ENCODE measurements around the gene FOXN3. TPM values are rescaled to one million over a fixed set of nuclear protein-coding genes. Genes with fewer than 3 reads are reported as not detected.
"Not testable (repeated sequence)": the region's sequence is repeated elsewhere in the genome, so short reads cannot be mapped to it uniquely, and the experiment has no call there.

The FOXN3 gene
- polyA plus RNA-seq, 3 donors = 38.7 to 57.4 (median 42.0) TPM

- Histone ChIP-seq H3K27me3 (ENCODE audit: control insufficient read depth in 2 of 2, insufficient read depth in 2 of 2, low read length in 2 of 2) (no peaks in the 10 kb centered on the region), H3K4me1 (ENCODE audit: control insufficient read depth in 1 of 2, insufficient read depth in 2 of 2, low read length in 2 of 2) (no peaks in the 10 kb centered on the region), H3K4me2 (replicated peaks; ENCODE audit: extremely low read depth, low read length, poor library complexity, severe bottlenecking) (no peak overlapping the region), H3K79me2 (ENCODE audit: insufficient read depth, low read length) (peaks cover 60% of the 10 kb centered on the region), H3K9me3 (replicated peaks in 1 of 2; ENCODE audit: control insufficient read depth in 1 of 2, insufficient read depth in 1 of 2, low read length in 2 of 2) (no peaks in the 10 kb centered on the region), H2AFZ (ENCODE audit: insufficient read depth, low read depth, low read length, poor library complexity, severe bottlenecking) (no peak overlapping the region), H3K4me3 (replicated peaks in 1 of 3; ENCODE audit: low read depth in 2 of 3, low read length in 3 of 3) (no peak overlapping the region), H4K20me1 (ENCODE audit: insufficient read depth, low read length) (peaks cover 86% of the 10 kb centered on the region), H3K36me3 (replicated peaks in 1 of 2; ENCODE audit: control insufficient read depth in 1 of 2, insufficient read depth in 2 of 2, low read length in 2 of 2) (peaks cover 6 to 38% of the 10 kb centered on the region in 2 donors), H3K9ac (ENCODE audit: insufficient read depth, low read length, poor library complexity, severe bottlenecking) (no peak overlapping the region), H3K27ac (ENCODE audit: low read depth in 1 of 2, low read length in 2 of 2) (no peak overlapping the region)
- Mint-ChIP-seq H3K36me3 (peaks cover 50 to 66% of the 10 kb centered on the region in 2 donors), H3K27ac (peak overlapping the region in 2 of 7 donors; percentile 45 to 54), H3K27me3 (ENCODE audit: low read depth in 3 of 3) (peaks cover 0 to 2% (median 0%) of the 10 kb centered on the region in 3 donors), H3K9me3 (peaks cover 0 to 2% (median 0%) of the 10 kb centered on the region in 7 donors), H3K4me1 (peaks cover 18% of the 10 kb centered on the region), H3K4me3 (no peak overlapping the region)
- WGBS (ENCODE audit: insufficient coverage) = no CpG with 5 or more reads among the region's 6 CpGs
- no peak for DNase-seq
- TF ChIP-seq CTCF (IDR thresholded peaks at IDR 0.05) = no peak
- intact Hi-C loops (cut with micrococcal nuclease) = no loop called here
Observed at GRCh38 chr14:89296281-89296745, 120.7 kb downstream of the FOXN3 start.

GRCh38 chr14:89294872-89295271 is 122.2 kb downstream of the FOXN3 start:
- peaks cover 0 to 2% (median 0%) of the 10 kb centered on the region in 7 donors for H3K9me3 Mint-ChIP-seq
- no peak overlapping the region for H2AFZ ChIP-seq (ENCODE audit: insufficient read depth, low read depth, low read length, poor library complexity, severe bottlenecking)
- no peak for TF ChIP-seq CTCF (IDR thresholded peaks at IDR 0.05)
- H3K27ac Mint-ChIP-seq = peak overlapping the region in 2 of 7 donors; percentile 2 to 43
- H3K36me3 ChIP-seq (replicated peaks in 1 of 2; ENCODE audit: control insufficient read depth in 1 of 2, insufficient read depth in 2 of 2, low read length in 2 of 2) = peaks cover 8 to 52% of the 10 kb centered on the region in 2 donors
- WGBS (ENCODE audit: insufficient coverage) = 96% methylated on average over 6 of the region's 6 CpGs
- H3K9ac ChIP-seq (ENCODE audit: insufficient read depth, low read length, poor library complexity, severe bottlenecking) = no peak overlapping the region
- no peak for DNase-seq
- intact Hi-C loops (cut with micrococcal nuclease) = no loop called here
- no peaks in the 10 kb centered on the region for H3K4me1 ChIP-seq (ENCODE audit: control insufficient read depth in 1 of 2, insufficient read depth in 2 of 2, low read length in 2 of 2)
- peaks cover 18% of the 10 kb centered on the region for H3K4me1 Mint-ChIP-seq
- H3K79me2 ChIP-seq (ENCODE audit: insufficient read depth, low read length) = peaks cover 51% of the 10 kb centered on the region
- H3K4me3 Mint-ChIP-seq = no peak overlapping the region
- H3K27me3 Mint-ChIP-seq (ENCODE audit: low read depth in 3 of 3) = peaks cover 0 to 2% (median 0%) of the 10 kb centered on the region in 3 donors
- no peak overlapping the region for H3K27ac ChIP-seq (ENCODE audit: low read depth in 1 of 2, low read length in 2 of 2)
- peaks cover 55 to 68% of the 10 kb centered on the region in 2 donors for H3K36me3 Mint-ChIP-seq
- H3K9me3 ChIP-seq (replicated peaks in 1 of 2; ENCODE audit: control insufficient read depth in 1 of 2, insufficient read depth in 1 of 2, low read length in 2 of 2) = no peaks in the 10 kb centered on the region
- H3K27me3 ChIP-seq (ENCODE audit: control insufficient read depth in 2 of 2, insufficient read depth in 2 of 2, low read length in 2 of 2) = no peaks in the 10 kb centered on the region
- H3K4me3 ChIP-seq (replicated peaks in 1 of 3; ENCODE audit: low read depth in 2 of 3, low read length in 3 of 3) = no peak overlapping the region
- no peak overlapping the region for H3K4me2 ChIP-seq (replicated peaks; ENCODE audit: extremely low read depth, low read length, poor library complexity, severe bottlenecking)
- peaks cover 99% of the 10 kb centered on the region for H4K20me1 ChIP-seq (ENCODE audit: insufficient read depth, low read length)

GRCh38 chr14:89294469-89294868 is 122.6 kb downstream of the FOXN3 start:
- Mint-ChIP-seq H3K27ac (peak overlapping the region in 2 of 7 donors; percentile 8 to 61), H3K4me1 (peaks cover 18% of the 10 kb centered on the region), H3K36me3 (peaks cover 53 to 64% of the 10 kb centered on the region in 2 donors)
- Histone ChIP-seq H3K27ac (ENCODE audit: low read depth in 1 of 2, low read length in 2 of 2) (peak overlapping the region in 1 of 2 donors; percentile 48), H4K20me1 (ENCODE audit: insufficient read depth, low read length) (peaks cover 99% of the 10 kb centered on the region), H3K36me3 (replicated peaks in 1 of 2; ENCODE audit: control insufficient read depth in 1 of 2, insufficient read depth in 2 of 2, low read length in 2 of 2) (peaks cover 8 to 53% of the 10 kb centered on the region in 2 donors), H3K79me2 (ENCODE audit: insufficient read depth, low read length) (peaks cover 47% of the 10 kb centered on the region)
- H3K9ac ChIP-seq (ENCODE audit: insufficient read depth, low read length, poor library complexity, severe bottlenecking); H3K9me3 Mint-ChIP-seq; H3K4me1 ChIP-seq (ENCODE audit: control insufficient read depth in 1 of 2, insufficient read depth in 2 of 2, low read length in 2 of 2); H2AFZ ChIP-seq (ENCODE audit: insufficient read depth, low read depth, low read length, poor library complexity, severe bottlenecking); H3K27me3 ChIP-seq (ENCODE audit: control insufficient read depth in 2 of 2, insufficient read depth in 2 of 2, low read length in 2 of 2); intact Hi-C loops (cut with micrococcal nuclease); H3K4me2 ChIP-seq (replicated peaks; ENCODE audit: extremely low read depth, low read length, poor library complexity, severe bottlenecking); H3K4me3 Mint-ChIP-seq; H3K4me3 ChIP-seq (replicated peaks in 1 of 3; ENCODE audit: low read depth in 2 of 3, low read length in 3 of 3); H3K27me3 Mint-ChIP-seq (ENCODE audit: low read depth in 3 of 3); DNase-seq; H3K9me3 ChIP-seq (replicated peaks in 1 of 2; ENCODE audit: control insufficient read depth in 1 of 2, insufficient read depth in 1 of 2, low read length in 2 of 2): not testable (repeated sequence)
- 100% methylated on average over 3 of the region's 4 CpGs for WGBS (ENCODE audit: insufficient coverage)

Measured in CD14-positive monocyte (primary cell).